Cardiac atrium fibroblast (primary cell): ENCODE results near the gene CFAP298. TPM values are rescaled to one million over a fixed set of nuclear protein-coding genes. Genes with fewer than 3 reads are reported as not detected.

Experiments
- total RNA-seq: library from RNA; depleted of rRNA; stranded (reverse); fragments of >200 nt; gene quantifications from 2 replicates; pipeline ENCODE4 v1.2.3, GENCODE V29; 2015

Gene CFAP298
- 18.0 and 23.6 TPM in 2 replicates for total RNA-seq

GRCh38 chr21:32612075-32612998 lies at the start of gene CFAP298:
Gene CFAP298 (minus strand): TSS chr21:32612377. CDS start chr21:32612243, 134 bp downstream.

GRCh38 chr21:32585042-32585710 lies 27.0 kb downstream of the CFAP298 start, which contains the start of gene TCP10L:
Gene TCP10L (minus strand): TSS chr21:32585523. CDS start chr21:32584304, 1,219 bp downstream.

Other genes starting within 250 kb of the CFAP298 start
- 10.5 and 14.3 TPM in 2 replicates for gene URB1, start 219.4 kb downstream of the CFAP298 start, total RNA-seq
- 16.4 and 41.5 TPM in 2 replicates for gene EVA1C, start 199.7 kb downstream of the CFAP298 start, total RNA-seq
- not detected in 2 replicates for gene TCP10L, start 26.9 kb downstream of the CFAP298 start, total RNA-seq
- gene SYNJ1, start 115.6 kb upstream of the CFAP298 start, total RNA-seq = 5.5 and 5.6 TPM in 2 replicates
- 7.5 and 12.1 TPM in 2 replicates for gene PAXBP1, start 159.4 kb upstream of the CFAP298 start, total RNA-seq